GM21447 (cell line): ENCODE results near the gene NAT9.

Experiments
- ATAC-seq: cut with Tn5 transposase; IDR thresholded peaks from one replicate; pipeline ENCODE4 v1.9.1; 2021; ENCODE audit not compliant: unreplicated experiment

Gene NAT9

GRCh38 chr17:74776044-74776962 lies at the start of gene NAT9:
NAT9 (minus strand) TSS chr17:74776345; CDS start chr17:74775698, 647 bp downstream.
- peak; percentile 64 for ATAC-seq

GRCh38 chr17:74824961-74825627 lies 48.9 kb upstream of the NAT9 start:
- ATAC-seq, result no peak

GRCh38 chr17:74822939-74823367 lies 46.8 kb upstream of the NAT9 start:
- no peak for ATAC-seq

GRCh38 chr17:74822335-74822938 lies 46.3 kb upstream of the NAT9 start:
- no peak for ATAC-seq

GRCh38 chr17:74821655-74822334 lies 45.6 kb upstream of the NAT9 start:
- no peak for ATAC-seq

GRCh38 chr17:74819801-74820436 lies 43.8 kb upstream of the NAT9 start:
- ATAC-seq, result no peak

GRCh38 chr17:74818291-74818938 lies 42.3 kb upstream of the NAT9 start:
- ATAC-seq, result no peak

GRCh38 chr17:74816905-74817620 lies 40.9 kb upstream of the NAT9 start:
- no peak for ATAC-seq

GRCh38 chr17:74815550-74816370 lies 39.6 kb upstream of the NAT9 start:
- ATAC-seq, result no peak

GRCh38 chr17:74815067-74815466 lies 38.9 kb upstream of the NAT9 start:
- no peak for ATAC-seq

- ATAC-seq, result no peak
Measured at GRCh38 chr17:74814453-74814852, 38.3 kb upstream of the NAT9 start.

GRCh38 chr17:74812109-74813009 lies 36.2 kb upstream of the NAT9 start:
- ATAC-seq, result no peak

- ATAC-seq, result no peak
Measured at GRCh38 chr17:74810699-74811485, 34.7 kb upstream of the NAT9 start.

- no peak for ATAC-seq
Measured at GRCh38 chr17:74808714-74809430, 32.7 kb upstream of the NAT9 start.

GRCh38 chr17:74807925-74808324 lies 31.8 kb upstream of the NAT9 start:
- ATAC-seq, result no peak

- no peak for ATAC-seq
Measured at GRCh38 chr17:74807441-74807840, 31.3 kb upstream of the NAT9 start.
